Natural killer cell (primary cell): Measurements from ENCODE around the gene WDR76. TPM values are rescaled to one million over a fixed set of nuclear protein-coding genes. Genes with fewer than 3 reads are reported as not detected.

ENCODE experiments used
- ATAC-seq, 3 donors: fragments of 150-1000 bp in 2 of 3; fragments of 200-7000 bp in 1 of 3; cut with Tn5 transposase; 1 replicate in 1 of 3; 2 replicates in 2 of 3; pipeline ENCODE4 v1.10.0; 2021; ENCODE audit warnings: mild to moderate bottlenecking in 2 of 3, moderate library complexity in 2 of 3
- DNase-seq, 2 donors: peaks; one replicate each; pipeline versions ENCODE4 v3.0.0 to v3.0.0-alpha.2; 2013 to 2021; ENCODE audit warnings: mixed read lengths in 1 of 2
- H3K27ac ChIP-seq: one replicate; pipeline ENCODE4 v1.5.1; 2013; ENCODE audit warnings: mild to moderate bottlenecking, low read length
- H3K27me3 ChIP-seq: one replicate; pipeline ENCODE4 v1.6.1; 2013; ENCODE audit warnings: low read length; ENCODE audit not compliant: control insufficient read depth, insufficient read depth
- H3K36me3 ChIP-seq: one replicate; pipeline ENCODE4 v1.6.1; 2013; ENCODE audit warnings: low read length; ENCODE audit not compliant: control insufficient read depth, insufficient read depth
- H3K4me1 ChIP-seq: one replicate; pipeline ENCODE4 v1.6.1; 2013; ENCODE audit warnings: low read length; ENCODE audit not compliant: control insufficient read depth, insufficient read depth
- H3K4me3 ChIP-seq: one replicate; pipeline ENCODE4 v1.5.1; 2013; ENCODE audit warnings: low read length
- H3K9me3 ChIP-seq: one replicate; pipeline ENCODE4 v1.6.1; 2013; ENCODE audit warnings: low read length; ENCODE audit not compliant: control insufficient read depth, insufficient read depth
- H3K27ac Mint-ChIP-seq, 2 donors: one replicate each; pipeline ENCODE4 v1.8.0; 2022; ENCODE audit warnings: mild to moderate bottlenecking in 2 of 2, mixed read lengths in 2 of 2, moderate library complexity in 1 of 2
- H3K27me3 Mint-ChIP-seq, 2 donors: one replicate each; pipeline ENCODE4 v1.8.0; 2022; ENCODE audit warnings: low read depth in 2 of 2, mixed read lengths in 2 of 2
- H3K36me3 Mint-ChIP-seq: one replicate; pipeline ENCODE4 v1.8.0; 2022; ENCODE audit warnings: mixed read lengths
- H3K4me1 Mint-ChIP-seq, 2 donors: one replicate each; pipeline ENCODE4 v1.8.0; 2022; ENCODE audit warnings: mixed read lengths in 2 of 2
- H3K4me3 Mint-ChIP-seq: one replicate; pipeline ENCODE4 v1.8.0; 2022; ENCODE audit warnings: mild to moderate bottlenecking, moderate library complexity, mixed read lengths
- H3K9me3 Mint-ChIP-seq, 2 donors: one replicate each; pipeline ENCODE4 v1.8.0; 2022; ENCODE audit warnings: mixed read lengths in 2 of 2
- CTCF ChIP-seq: fragments of 200-600 bp; IDR thresholded peaks from one replicate; pipeline ENCODE4 v1.8.0; 2022; ENCODE audit warnings: antibody characterized with exemption
- WGBS: methylation state at CpG from one replicate; pipeline ENCODE4 v1.1.7; 2013; ENCODE audit warnings: missing lambda C conversion rate; ENCODE audit not compliant: insufficient coverage; 5-methylcytosine and 5-hydroxymethylcytosine counted together
- intact Hi-C: fragments of 100-400 bp; cut with micrococcal nuclease; formaldehyde crosslinking; loops from one replicate; pipeline ENCODE4 v1.14.2; 2022
- total RNA-seq, 4 donors: library from RNA; stranded (reverse); fragments of 120-200 nt in 1 of 4; gene quantifications; one replicate each; pipeline versions ENCODE4 v1.2.3 to v1.2.4, GENCODE V29; 2013 to 2022

The WDR76 gene
- total RNA-seq, 3 donors from 2014 or later (not counting 1 experiment from before 2014, with no cell fraction given), result 12.4 to 12.9 (median 12.8) TPM

- Mint-ChIP-seq H3K4me3 (no peak overlapping the region), H3K36me3 (no peaks in the 10 kb centered on the region), H3K27ac (no peak overlapping the region), H3K27me3 (peaks cover 0 to 3% of the 10 kb centered on the region in 2 donors), H3K4me1 (no peaks in the 10 kb centered on the region), H3K9me3 (no peaks in the 10 kb centered on the region)
- H3K27me3 ChIP-seq, result no peaks in the 10 kb centered on the region
- H3K4me3 ChIP-seq, result no peak overlapping the region
- no peaks in the 10 kb centered on the region for H3K4me1 ChIP-seq
- H3K9me3 ChIP-seq, result no peaks in the 10 kb centered on the region
- TF ChIP-seq CTCF, result no peak
- DNase-seq (no peak), ATAC-seq (no peak)
- H3K36me3 ChIP-seq, result no peaks in the 10 kb centered on the region
- 85% methylated on average over 4 of the region's 4 CpGs for WGBS
- intact Hi-C loops, result no loop called here
- no peak overlapping the region for H3K27ac ChIP-seq
Observed at GRCh38 chr15:43911235-43911781, 84.5 kb downstream of the WDR76 start.

GRCh38 chr15:43912208-43912607, 85.4 kb downstream of the WDR76 start:
- intact Hi-C loops, result no loop called here
- no peaks in the 10 kb centered on the region for H3K4me1 Mint-ChIP-seq
- DNase-seq, result no peak

GRCh38 chr15:43913026-43913780, 86.4 kb downstream of the WDR76 start:
- H3K9me3 ChIP-seq, result no peaks in the 10 kb centered on the region
- H3K36me3 ChIP-seq, result no peaks in the 10 kb centered on the region
- H3K4me1 ChIP-seq, result no peaks in the 10 kb centered on the region
- ATAC-seq (no peak), DNase-seq (no peak)
- no peak overlapping the region for H3K27ac Mint-ChIP-seq
- no peak overlapping the region for H3K4me3 ChIP-seq
- no CpG with 5 or more reads among the region's 1 CpG for WGBS
- no peak overlapping the region for H3K27ac ChIP-seq
- peaks cover 0 to 3% of the 10 kb centered on the region in 2 donors for H3K27me3 Mint-ChIP-seq
- H3K9me3 Mint-ChIP-seq, result no peaks in the 10 kb centered on the region
- H3K36me3 Mint-ChIP-seq, result no peaks in the 10 kb centered on the region
- no peaks in the 10 kb centered on the region for H3K4me1 Mint-ChIP-seq
- TF ChIP-seq CTCF, result no peak
- H3K27me3 ChIP-seq, result no peaks in the 10 kb centered on the region
- no peak overlapping the region for H3K4me3 Mint-ChIP-seq
- intact Hi-C loops, result no loop called here

More at GRCh38 chr15:43912208-43912607, 85.4 kb downstream of the WDR76 start:
- no peaks in the 10 kb centered on the region for H3K36me3 ChIP-seq
- Mint-ChIP-seq H3K36me3 (no peaks in the 10 kb centered on the region), H3K27ac (no peak overlapping the region), H3K4me3 (no peak overlapping the region), H3K27me3 (peaks cover 0 to 3% of the 10 kb centered on the region in 2 donors), H3K9me3 (no peaks in the 10 kb centered on the region)
- H3K27ac ChIP-seq, result no peak overlapping the region
- H3K9me3 ChIP-seq, result no peaks in the 10 kb centered on the region
- no peak for ATAC-seq
- H3K4me1 ChIP-seq, result no peaks in the 10 kb centered on the region
- 100% methylated on average over 2 of the region's 6 CpGs for WGBS
- no peaks in the 10 kb centered on the region for H3K27me3 ChIP-seq
- TF ChIP-seq CTCF, result no peak
- no peak overlapping the region for H3K4me3 ChIP-seq
